ENCODE results near the gene BTF3.
"Not testable (repeated sequence)": the region's sequence is repeated elsewhere in the genome, so short reads cannot be mapped to it uniquely, and the experiment has no call there.

BTF3 gene

DNA sequence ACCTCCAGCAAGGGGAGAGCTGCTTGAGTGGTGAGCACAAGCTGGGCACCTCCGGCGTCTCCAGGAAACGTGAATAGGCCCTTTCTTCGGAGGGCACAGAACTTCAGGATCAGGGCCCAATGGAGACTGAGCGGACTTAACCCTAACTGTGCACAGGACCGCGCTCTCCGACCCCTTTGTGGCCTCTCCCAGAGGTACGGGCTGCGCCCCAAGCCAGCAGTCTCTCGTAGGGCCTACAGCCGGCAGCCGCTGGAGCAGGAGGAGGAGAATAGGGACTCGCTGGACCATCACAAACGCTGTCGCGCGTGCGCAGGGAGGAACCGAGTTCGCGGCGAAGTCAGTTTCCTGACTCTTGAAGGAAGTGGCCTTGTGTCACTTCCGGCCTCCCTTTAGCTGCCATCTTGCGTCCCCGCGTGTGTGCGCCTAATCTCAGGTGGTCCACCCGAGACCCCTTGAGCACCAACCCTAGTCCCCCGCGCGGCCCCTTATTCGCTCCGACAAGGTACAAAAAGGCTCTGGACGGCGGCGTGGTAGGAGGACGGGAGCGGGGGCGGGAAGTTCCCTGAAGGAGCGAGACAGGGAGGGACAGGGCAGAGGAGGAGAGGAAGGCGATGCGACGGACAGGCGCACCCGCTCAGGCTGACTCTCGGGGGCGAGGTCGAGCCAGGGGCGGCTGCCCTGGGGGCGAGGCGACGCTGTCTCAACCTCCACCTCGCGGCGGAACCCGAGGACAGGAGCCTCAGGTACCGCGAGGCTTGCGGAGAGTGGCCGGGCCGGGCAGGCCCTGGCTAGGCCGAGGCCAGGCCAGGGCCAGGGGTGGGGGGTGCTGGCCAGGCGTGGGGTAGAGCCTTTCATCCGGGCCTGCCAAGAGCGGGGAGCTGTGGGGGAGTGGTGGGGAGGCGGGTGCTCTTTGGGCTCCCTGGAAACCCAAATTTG, at the start of gene BTF3:
Gene BTF3 (plus strand): TSS at position 386 of the 936 bp plus-strand sequence. CDS start 226 bp downstream, at position 612.
- Mint-ChIP-seq H3K36me3 (ENCODE audit: low read depth) (peaks cover 29% of the 10 kb centered on the region), H3K9me3 (no peaks in the 10 kb centered on the region), H3K27me3 (ENCODE audit: low read depth) (peaks cover 8% of the 10 kb centered on the region), H3K27ac (peak within 1 kb of the TSS; percentile 99), H3K4me3 (peak within 1 kb of the TSS; percentile 97), H3K4me1 (ENCODE audit: low read depth) (peaks cover 26% of the 10 kb centered on the region)

DNA sequence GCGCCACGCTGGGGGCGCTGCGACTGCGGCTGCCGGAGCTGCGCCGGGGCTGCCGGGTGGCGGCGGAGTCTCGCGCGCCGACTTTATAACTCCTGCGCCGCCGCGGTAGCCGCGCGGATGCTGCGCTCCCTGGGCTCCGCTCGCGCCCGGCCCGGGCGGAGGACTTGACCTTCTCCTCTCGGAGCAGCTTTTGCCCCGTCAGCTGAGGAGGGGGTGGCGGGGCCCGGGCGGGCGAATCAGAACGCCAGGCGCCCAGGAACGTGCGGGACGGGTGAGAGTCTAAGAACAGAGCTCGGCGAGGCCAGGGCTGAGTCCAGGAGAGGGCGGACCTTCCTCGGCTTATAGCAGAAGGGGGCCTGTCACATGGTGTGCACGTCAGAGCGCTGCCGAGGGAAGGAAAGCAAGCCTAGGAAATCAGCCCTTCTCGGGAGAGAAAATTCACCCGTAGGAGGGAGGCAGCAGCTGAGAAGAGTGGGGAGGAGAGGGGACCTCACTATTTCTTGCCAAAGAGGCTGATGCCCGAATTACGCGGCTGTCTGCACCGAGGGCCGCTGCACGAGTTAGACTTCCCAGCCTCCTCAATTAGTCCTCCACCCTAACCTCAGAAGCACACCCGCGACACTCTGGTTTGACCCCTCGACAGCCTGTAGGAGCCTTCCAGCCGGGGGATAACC, 49.6 kb upstream of the BTF3 start, which contains the start of gene FOXD1:
Gene FOXD1 (minus strand): TSS at position 315 of the 674 bp plus-strand sequence. CDS start 415 bp downstream, outside the sequence.
- Mint-ChIP-seq H3K27ac (peak within 1 kb of the TSS; percentile 70), H3K9me3 (peaks cover 7% of the 10 kb centered on the region), H3K36me3 (ENCODE audit: low read depth) (peaks cover 2% of the 10 kb centered on the region), H3K4me1 (ENCODE audit: low read depth) (peaks cover 16% of the 10 kb centered on the region), H3K27me3 (ENCODE audit: low read depth) (peaks cover 88% of the 10 kb centered on the region), H3K4me3 (peak within 1 kb of the TSS; percentile 80)

DNA sequence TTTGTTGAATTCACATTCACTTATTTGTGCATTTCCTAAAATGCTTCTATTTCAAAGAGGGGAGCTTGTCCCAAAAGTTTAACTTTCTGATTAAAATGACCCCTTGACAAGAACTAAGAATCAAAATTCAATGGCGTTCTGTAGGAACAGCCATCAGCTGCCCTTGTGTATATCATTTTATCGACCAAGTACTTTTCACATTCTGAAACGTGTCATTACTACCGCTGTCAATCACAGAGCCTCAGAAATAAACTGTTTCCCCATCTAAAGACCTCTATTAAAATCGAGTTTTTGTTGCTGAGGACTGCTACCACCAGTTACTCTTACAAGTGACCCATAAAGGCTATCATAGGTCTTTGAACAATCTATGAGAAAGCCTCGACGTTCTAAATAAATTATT, 48.1 kb upstream of the BTF3 start:
- Mint-ChIP-seq H3K27me3 (ENCODE audit: low read depth) (peaks cover 87% of the 10 kb centered on the region), H3K4me1 (ENCODE audit: low read depth) (peaks cover 16% of the 10 kb centered on the region), H3K27ac (peak overlapping the region; percentile 53), H3K36me3 (ENCODE audit: low read depth) (peaks cover 2% of the 10 kb centered on the region), H3K4me3 (no peak overlapping the region), H3K9me3 (peaks cover under 1% of the 10 kb centered on the region)

- Mint-ChIP-seq H3K27me3 (ENCODE audit: low read depth) (peaks cover 84% of the 10 kb centered on the region), H3K4me3 (peak overlapping the region; percentile 36), H3K36me3 (ENCODE audit: low read depth) (peaks cover 2% of the 10 kb centered on the region), H3K9me3 (no peaks in the 10 kb centered on the region), H3K27ac (peak overlapping the region; percentile 53), H3K4me1 (ENCODE audit: low read depth) (peaks cover 16% of the 10 kb centered on the region)
Observed at GRCh38 chr5:73450672-73451223, 47.5 kb upstream of the BTF3 start.

DNA sequence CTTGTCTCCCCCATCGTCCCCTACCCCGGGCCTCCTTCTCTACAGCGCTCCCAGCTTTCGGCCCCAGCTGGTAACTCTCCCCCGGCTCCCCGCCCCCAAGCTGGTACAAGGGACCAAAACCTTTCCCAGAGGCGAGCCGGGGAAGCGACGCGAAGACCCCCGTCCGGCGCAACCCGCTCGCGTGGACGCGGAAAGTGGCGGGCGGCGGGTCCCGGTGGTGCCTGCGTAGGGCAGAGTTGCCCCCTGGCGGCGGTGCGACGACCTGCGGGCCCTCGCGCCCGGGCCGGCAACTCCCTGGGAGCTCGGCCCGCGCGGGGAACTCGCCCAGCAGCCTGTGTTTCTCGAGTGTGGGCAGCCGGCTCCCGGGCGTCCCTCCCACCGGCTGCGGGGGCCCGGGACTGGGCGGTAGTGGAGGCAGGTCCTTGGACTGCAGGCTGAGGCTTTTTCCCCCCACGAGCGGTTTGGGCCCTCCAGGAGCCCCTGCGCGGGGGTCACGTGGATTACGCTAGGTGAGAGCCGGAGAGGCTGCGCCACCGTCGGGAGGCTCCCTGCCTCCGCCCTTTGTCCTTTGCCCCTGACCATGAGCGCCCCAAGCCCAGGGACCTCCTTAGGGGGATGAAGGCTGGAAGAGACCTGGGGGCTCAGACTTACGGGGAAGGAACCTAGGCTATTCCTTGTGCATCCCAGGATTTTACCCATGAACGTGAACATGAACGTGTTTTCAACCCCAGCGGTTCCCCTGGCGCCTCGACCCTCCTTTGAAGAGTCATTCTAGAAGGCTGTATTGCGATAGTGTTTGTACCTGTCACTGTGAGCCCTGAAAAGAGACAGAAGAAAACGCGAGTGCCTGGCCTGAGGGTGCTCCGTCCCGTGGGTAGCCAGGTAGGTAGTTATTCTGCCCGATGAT, 46.8 kb upstream of the BTF3 start:
- Mint-ChIP-seq H3K27me3 (ENCODE audit: low read depth) (peaks cover 80% of the 10 kb centered on the region), H3K4me3 (no peak overlapping the region)

GRCh38 chr5:73452215-73452614, 46.0 kb upstream of the BTF3 start:
- Mint-ChIP-seq H3K27me3 (ENCODE audit: low read depth) (peaks cover 81% of the 10 kb centered on the region), H3K27ac (peak overlapping the region; percentile 49), H3K36me3 (ENCODE audit: low read depth) (peaks cover 2% of the 10 kb centered on the region), H3K9me3 (no peaks in the 10 kb centered on the region), H3K4me1 (ENCODE audit: low read depth) (peaks cover 13% of the 10 kb centered on the region), H3K4me3 (no peak overlapping the region)

More for the DNA sequence above, 46.8 kb upstream of the BTF3 start:
- H3K27ac Mint-ChIP-seq: no peak overlapping the region
- peaks cover 16% of the 10 kb centered on the region for H3K4me1 Mint-ChIP-seq (ENCODE audit: low read depth)
- H3K9me3 Mint-ChIP-seq: no peaks in the 10 kb centered on the region
- H3K36me3 Mint-ChIP-seq (ENCODE audit: low read depth): peaks cover 2% of the 10 kb centered on the region

DNA sequence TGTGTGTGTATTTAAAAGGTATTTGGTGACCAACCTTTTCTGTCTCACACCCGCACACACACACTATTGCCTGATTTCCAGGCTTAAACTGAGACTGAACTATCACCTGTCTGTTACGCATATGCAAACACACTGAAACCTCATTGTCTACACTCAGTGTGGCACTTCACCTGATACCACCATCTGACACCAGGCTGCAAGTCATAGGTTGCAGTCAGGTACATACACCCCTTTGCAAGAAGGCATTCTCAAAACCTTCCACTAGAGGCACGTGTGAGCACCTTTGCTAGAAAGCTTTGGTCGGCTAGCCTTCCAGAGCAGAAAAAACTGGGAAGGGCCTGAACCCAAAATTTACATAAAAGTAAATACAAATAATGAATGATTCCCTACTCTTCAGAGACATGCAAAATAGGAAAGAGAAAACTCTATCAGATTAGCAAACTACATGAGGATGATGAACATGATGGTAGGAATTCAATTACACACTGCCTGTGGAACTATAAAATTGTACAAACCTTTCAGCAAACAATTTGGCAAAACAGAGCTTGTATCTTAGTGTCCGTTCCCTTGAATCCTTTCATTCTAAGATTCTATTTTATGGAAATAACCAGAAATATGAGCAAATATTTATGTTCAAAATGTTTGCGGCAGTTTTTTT, 43.7 kb upstream of the BTF3 start:
- Mint-ChIP-seq H3K9me3 (no peaks in the 10 kb centered on the region), H3K4me3 (no peak overlapping the region), H3K4me1 (ENCODE audit: low read depth) (peaks cover 5% of the 10 kb centered on the region), H3K27ac (no peak overlapping the region), H3K27me3 (ENCODE audit: low read depth) (peaks cover 76% of the 10 kb centered on the region), H3K36me3 (ENCODE audit: low read depth) (no peaks in the 10 kb centered on the region)

GRCh38 chr5:73456462-73456861, 41.8 kb upstream of the BTF3 start:
- not testable (repeated sequence) for H3K36me3 Mint-ChIP-seq (ENCODE audit: low read depth); H3K4me3 Mint-ChIP-seq; H3K9me3 Mint-ChIP-seq; H3K4me1 Mint-ChIP-seq (ENCODE audit: low read depth); H3K27ac Mint-ChIP-seq
- H3K27me3 Mint-ChIP-seq (ENCODE audit: low read depth): peaks cover 72% of the 10 kb centered on the region

GRCh38 chr5:73459366-73459765, 38.9 kb upstream of the BTF3 start:
- Mint-ChIP-seq H3K4me1 (ENCODE audit: low read depth) (no peaks in the 10 kb centered on the region), H3K36me3 (ENCODE audit: low read depth) (no peaks in the 10 kb centered on the region), H3K27ac (no peak overlapping the region), H3K27me3 (ENCODE audit: low read depth) (peaks cover 57% of the 10 kb centered on the region), H3K4me3 (no peak overlapping the region), H3K9me3 (no peaks in the 10 kb centered on the region)

DNA sequence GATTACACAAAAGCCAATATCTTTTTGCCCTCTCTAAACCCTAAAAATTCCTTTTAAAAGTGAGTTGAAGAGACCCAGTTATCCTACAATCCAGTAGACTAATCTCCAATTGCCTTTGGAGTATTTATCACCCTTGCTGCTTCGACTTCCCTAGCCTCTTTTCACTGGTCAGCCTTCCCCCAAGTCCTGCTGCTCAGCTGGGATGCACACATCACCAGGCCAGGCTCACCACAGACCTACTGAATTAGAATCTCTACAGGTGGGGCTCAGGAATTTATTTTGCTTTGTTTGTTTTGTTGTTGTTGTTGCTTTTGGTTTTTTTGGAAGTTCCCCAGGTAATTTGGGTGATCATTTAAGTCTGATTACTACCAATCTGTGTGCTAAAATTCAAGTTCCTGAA, 38.1 kb upstream of the BTF3 start:
- Mint-ChIP-seq H3K36me3 (ENCODE audit: low read depth) (no peaks in the 10 kb centered on the region), H3K4me3 (no peak overlapping the region), H3K9me3 (no peaks in the 10 kb centered on the region), H3K27me3 (ENCODE audit: low read depth) (peaks cover 56% of the 10 kb centered on the region), H3K4me1 (ENCODE audit: low read depth) (no peaks in the 10 kb centered on the region), H3K27ac (no peak overlapping the region)

DNA sequence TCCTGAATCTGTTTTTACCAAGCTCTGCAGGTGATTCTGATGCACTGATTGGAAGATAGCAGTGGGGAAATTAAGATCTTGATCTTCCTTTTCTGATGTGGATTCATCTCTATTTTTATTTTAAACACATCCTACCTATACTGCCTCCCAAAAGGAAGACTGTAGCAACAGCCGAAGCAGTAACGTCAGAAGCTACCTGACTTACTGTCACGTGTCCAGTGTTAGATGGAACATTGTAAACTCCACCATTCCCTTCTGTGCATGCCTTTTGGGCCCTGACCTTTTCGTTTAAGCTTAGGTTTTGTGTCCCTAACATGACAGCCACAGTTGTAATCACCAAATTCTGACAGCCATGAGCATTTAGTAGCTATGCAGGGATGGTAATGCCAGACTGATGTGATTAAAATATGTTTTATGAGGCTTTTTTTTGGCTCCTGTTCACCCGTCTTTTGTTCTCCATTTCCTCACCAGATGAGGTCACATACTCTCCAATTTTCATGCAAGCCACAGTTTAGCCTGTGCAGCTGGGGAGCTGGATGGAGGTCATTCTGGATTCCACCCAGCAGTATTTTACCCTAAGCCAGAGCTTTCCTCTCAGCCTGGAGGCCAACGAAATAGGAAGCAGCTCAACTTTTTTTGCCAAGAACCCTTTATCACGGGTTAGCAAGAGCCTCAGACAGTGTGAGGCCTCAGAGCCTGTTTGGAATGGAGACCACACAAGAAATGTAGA, 34.1 kb upstream of the BTF3 start:
- no peak overlapping the region for H3K4me3 Mint-ChIP-seq
- H3K4me1 Mint-ChIP-seq (ENCODE audit: low read depth): no peaks in the 10 kb centered on the region
- no peak overlapping the region for H3K27ac Mint-ChIP-seq
- H3K27me3 Mint-ChIP-seq (ENCODE audit: low read depth): peaks cover 41% of the 10 kb centered on the region
- H3K9me3 Mint-ChIP-seq: no peaks in the 10 kb centered on the region
- H3K36me3 Mint-ChIP-seq (ENCODE audit: low read depth): no peaks in the 10 kb centered on the region

GRCh38 chr5:73468638-73469037, 29.6 kb upstream of the BTF3 start:
- not testable (repeated sequence) for H3K36me3 Mint-ChIP-seq (ENCODE audit: low read depth); H3K9me3 Mint-ChIP-seq; H3K4me3 Mint-ChIP-seq; H3K4me1 Mint-ChIP-seq (ENCODE audit: low read depth); H3K27ac Mint-ChIP-seq
- H3K27me3 Mint-ChIP-seq (ENCODE audit: low read depth): peaks cover 31% of the 10 kb centered on the region

- Mint-ChIP-seq H3K4me1 (ENCODE audit: low read depth) (no peaks in the 10 kb centered on the region), H3K27ac (no peak overlapping the region), H3K27me3 (ENCODE audit: low read depth) (peaks cover 22% of the 10 kb centered on the region), H3K4me3 (no peak overlapping the region), H3K36me3 (ENCODE audit: low read depth) (no peaks in the 10 kb centered on the region), H3K9me3 (no peaks in the 10 kb centered on the region)
Observed at GRCh38 chr5:73469878-73470277, 28.4 kb upstream of the BTF3 start.

All from T-helper 1 cell treated with Interleukin-12 subunit alpha and Interleukin-12 subunit beta and Interleukin-4 antibody, amounts not matched to agents 30 μg/mL and 1 μg/mL, for 36 hours (primary cell).